Upper lobe of left lung (tissue), 6 donors: ENCODE data around the gene PBXIP1. TPM values are rescaled to one million over a fixed set of nuclear protein-coding genes. Genes with fewer than 3 reads are reported as not detected.
"Not testable (repeated sequence)": the region's sequence is repeated elsewhere in the genome, so short reads cannot be mapped to it uniquely, and the experiment has no call there.

Experiments
- ATAC-seq, 2 donors: fragments of 200-7000 bp; cut with Tn5 transposase; one replicate each; pipeline ENCODE4 v1.9.1; 2022; ENCODE audit warnings: mild to moderate bottlenecking in 2 of 2, moderate library complexity in 2 of 2; ENCODE audit not compliant: low FRiP score in 2 of 2
- DNase-seq, 2 donors: peaks; one replicate each; pipeline ENCODE4 v3.0.0-alpha.2; 2019 to 2020
- H3K27ac ChIP-seq, 4 donors: fragments of 200-600 bp; sonication (generic); one replicate each; pipeline ENCODE4 v1.5.1; 2016 to 2019
- H3K27me3 ChIP-seq, 4 donors: fragments of 200-600 bp; sonication (generic); one replicate each; pipeline ENCODE4 v1.5.1; 2017 to 2019
- H3K36me3 ChIP-seq, 4 donors: fragments of 200-600 bp; sonication (generic); one replicate each; pipeline ENCODE4 v1.5.1; 2016 to 2019
- H3K4me1 ChIP-seq, 4 donors: fragments of 200-600 bp; sonication (generic); one replicate each; pipeline ENCODE4 v1.5.1; 2018 to 2019
- H3K4me3 ChIP-seq, 4 donors: fragments of 200-600 bp; sonication (generic); one replicate each; pipeline ENCODE4 v1.5.1; 2017 to 2019; ENCODE audit warnings: mild to moderate bottlenecking in 2 of 4, moderate library complexity in 1 of 4
- H3K9me3 ChIP-seq, 4 donors: fragments of 200-600 bp; sonication (generic); one replicate each; pipeline ENCODE4 v1.5.1; 2018 to 2019
- EP300 ChIP-seq, 4 donors: sonication (generic); formaldehyde crosslinking; IDR thresholded peaks; one replicate each; pipeline ENCODE4 v1.5.1; 2017; ENCODE audit warnings: antibody characterized with exemption in 4 of 4, control low read depth in 2 of 4
- POLR2A ChIP-seq, 4 donors: fragments of 450-650 bp; IDR thresholded peaks; one replicate each; pipeline ENCODE4 v1.5.1; 2016 to 2017; ENCODE audit warnings: antibody characterized with exemption in 4 of 4, mild to moderate bottlenecking in 2 of 4
- POLR2AphosphoS5 ChIP-seq, 2 donors: sonication (generic); formaldehyde crosslinking; IDR thresholded peaks; one replicate each; pipeline ENCODE4 v1.5.1; 2017; ENCODE audit warnings: antibody characterized with exemption in 2 of 2
- WGBS, 2 donors: methylation state at CpG; one replicate each; pipeline ENCODE4 v1.1.5; 2017 to 2018; 5-methylcytosine and 5-hydroxymethylcytosine counted together
- total RNA-seq, 6 donors: library from RNA; depleted of rRNA in 4 of 6; stranded (reverse); fragments of >200 nt in 4 of 6; gene quantifications; one replicate each; pipeline versions ENCODE4 v1.1.0 to v1.2.1, GENCODE V29; 2016 to 2021
- TF ChIP-seq, protein P1 (sequence below), 6 experiments: fragments of 450-650 bp in 4 of 6; fragments of 200-600 bp in 2 of 6; sonication (generic) in 2 of 6; IDR thresholded peaks; one replicate each; pipeline ENCODE4 v1.5.1; 2016 to 2019; ENCODE audit warnings: antibody characterized with exemption in 6 of 6
- donor health status: DM: no; HTN: no; CAD: no; lungs with moderate emphysema.
- donor health status: DM: no; HTN: yes; CAD: no; lungs with severe emphysema.

Gene PBXIP1
- total RNA-seq, 6 donors from 2014 or later: 72.1 to 108 (median 83.7) TPM

DNA sequence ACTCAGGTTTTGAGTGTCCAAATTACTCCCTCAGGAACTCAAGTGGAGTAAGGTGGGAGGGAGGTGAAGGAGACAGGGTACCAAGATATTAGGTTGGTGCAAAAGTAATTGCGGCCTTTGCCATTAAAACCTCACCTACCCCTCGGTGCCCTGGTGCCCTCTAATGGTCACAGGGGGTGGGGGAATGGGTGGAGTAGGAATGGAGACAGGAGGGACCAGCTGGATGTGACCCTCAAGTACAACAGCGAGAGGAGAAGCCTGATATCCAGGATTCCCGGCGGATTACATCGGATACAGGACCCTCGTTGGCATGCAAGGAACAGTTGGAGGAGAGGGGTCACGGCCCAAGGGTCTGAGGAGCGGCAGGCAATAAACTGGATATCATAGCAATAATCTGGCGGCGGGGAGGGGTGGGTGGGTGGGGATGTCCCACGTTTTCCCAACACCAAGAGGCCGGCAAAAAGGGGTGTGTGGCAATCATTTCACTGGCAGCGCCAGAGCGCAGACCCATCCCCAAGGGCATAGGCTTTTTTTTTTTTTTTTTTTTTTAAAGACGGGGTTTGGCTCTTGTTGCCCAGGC lies 42.4 kb upstream of the PBXIP1 start:
- H3K4me3 ChIP-seq: no peak overlapping the region
- no peaks in the 10 kb centered on the region for H3K27me3 ChIP-seq
- DNase-seq (no peak), ATAC-seq (no peak)
- H3K27ac ChIP-seq: no peak overlapping the region
- TF ChIP-seq EP300 (IDR thresholded peaks at IDR 0.05) (no peak), POLR2A (IDR thresholded peaks at IDR 0.05) (no peak), POLR2AphosphoS5 (IDR thresholded peaks at IDR 0.05) (no peak)
- TF ChIP-seq, protein P1, sequence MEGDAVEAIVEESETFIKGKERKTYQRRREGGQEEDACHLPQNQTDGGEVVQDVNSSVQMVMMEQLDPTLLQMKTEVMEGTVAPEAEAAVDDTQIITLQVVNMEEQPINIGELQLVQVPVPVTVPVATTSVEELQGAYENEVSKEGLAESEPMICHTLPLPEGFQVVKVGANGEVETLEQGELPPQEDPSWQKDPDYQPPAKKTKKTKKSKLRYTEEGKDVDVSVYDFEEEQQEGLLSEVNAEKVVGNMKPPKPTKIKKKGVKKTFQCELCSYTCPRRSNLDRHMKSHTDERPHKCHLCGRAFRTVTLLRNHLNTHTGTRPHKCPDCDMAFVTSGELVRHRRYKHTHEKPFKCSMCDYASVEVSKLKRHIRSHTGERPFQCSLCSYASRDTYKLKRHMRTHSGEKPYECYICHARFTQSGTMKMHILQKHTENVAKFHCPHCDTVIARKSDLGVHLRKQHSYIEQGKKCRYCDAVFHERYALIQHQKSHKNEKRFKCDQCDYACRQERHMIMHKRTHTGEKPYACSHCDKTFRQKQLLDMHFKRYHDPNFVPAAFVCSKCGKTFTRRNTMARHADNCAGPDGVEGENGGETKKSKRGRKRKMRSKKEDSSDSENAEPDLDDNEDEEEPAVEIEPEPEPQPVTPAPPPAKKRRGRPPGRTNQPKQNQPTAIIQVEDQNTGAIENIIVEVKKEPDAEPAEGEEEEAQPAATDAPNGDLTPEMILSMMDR (IDR thresholded peaks at IDR 0.05): no peak
- no peaks in the 10 kb centered on the region for H3K9me3 ChIP-seq
- H3K4me1 ChIP-seq: peaks cover 16 to 25% (median 21%) of the 10 kb centered on the region in 4 donors
- H3K36me3 ChIP-seq: no peaks in the 10 kb centered on the region
- WGBS, 2 donors: 74 to 77% methylated on average over 16 of the region's 16 CpGs

DNA sequence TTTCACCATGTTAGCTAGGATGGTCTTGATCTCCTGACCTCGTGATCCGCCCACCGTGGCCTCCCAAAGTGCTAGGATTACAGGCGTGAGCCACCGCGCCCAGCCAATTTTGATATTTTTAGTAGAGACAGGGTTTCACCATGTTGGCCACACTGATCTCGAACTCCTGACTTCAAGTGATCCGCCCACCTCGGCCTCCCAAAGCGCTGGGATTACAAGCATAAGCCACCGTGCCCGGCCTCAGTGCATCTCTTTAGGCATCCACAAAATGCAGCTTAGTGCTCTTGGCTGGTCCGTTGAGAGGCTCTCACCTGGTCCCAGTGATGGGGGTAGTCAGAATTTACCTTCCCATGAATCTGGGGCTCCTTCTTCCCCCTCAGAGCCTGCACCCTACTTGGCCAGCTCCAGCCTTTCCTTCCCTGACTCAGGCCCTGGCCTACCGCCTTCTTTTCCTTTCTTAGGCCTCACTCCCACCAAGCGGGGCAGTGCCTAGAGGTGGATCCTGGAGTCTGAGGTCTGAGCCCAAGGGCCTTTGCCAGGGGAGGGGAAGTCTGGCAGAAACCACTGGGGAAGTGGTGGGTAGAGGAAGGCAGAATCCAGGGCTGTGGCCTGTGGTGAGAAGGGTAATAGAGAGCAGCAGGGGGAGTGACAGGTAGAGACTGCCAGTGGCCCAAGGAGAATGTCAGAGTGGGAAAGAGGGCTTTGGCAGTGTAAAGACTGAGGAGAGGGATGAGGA lies 41.2 kb upstream of the PBXIP1 start:
- 72 to 78% methylated on average over 11 to 15 of the region's 15 CpGs for WGBS, 2 donors
- Histone ChIP-seq H3K27me3 (no peaks in the 10 kb centered on the region), H3K4me3 (no peak overlapping the region), H3K36me3 (peaks cover 0 to 7% (median 3%) of the 10 kb centered on the region in 4 donors), H3K4me1 (peaks cover 16 to 25% (median 21%) of the 10 kb centered on the region in 4 donors), H3K9me3 (no peaks in the 10 kb centered on the region), H3K27ac (no peak overlapping the region)
- ATAC-seq: no peak
- DNase-seq: no peak
- TF ChIP-seq EP300 (IDR thresholded peaks at IDR 0.05): no peak
- no peak for TF ChIP-seq POLR2A (IDR thresholded peaks at IDR 0.05)
- TF ChIP-seq POLR2AphosphoS5 (IDR thresholded peaks at IDR 0.05): no peak
- TF ChIP-seq, protein P1 (IDR thresholded peaks at IDR 0.05): no peak

DNA sequence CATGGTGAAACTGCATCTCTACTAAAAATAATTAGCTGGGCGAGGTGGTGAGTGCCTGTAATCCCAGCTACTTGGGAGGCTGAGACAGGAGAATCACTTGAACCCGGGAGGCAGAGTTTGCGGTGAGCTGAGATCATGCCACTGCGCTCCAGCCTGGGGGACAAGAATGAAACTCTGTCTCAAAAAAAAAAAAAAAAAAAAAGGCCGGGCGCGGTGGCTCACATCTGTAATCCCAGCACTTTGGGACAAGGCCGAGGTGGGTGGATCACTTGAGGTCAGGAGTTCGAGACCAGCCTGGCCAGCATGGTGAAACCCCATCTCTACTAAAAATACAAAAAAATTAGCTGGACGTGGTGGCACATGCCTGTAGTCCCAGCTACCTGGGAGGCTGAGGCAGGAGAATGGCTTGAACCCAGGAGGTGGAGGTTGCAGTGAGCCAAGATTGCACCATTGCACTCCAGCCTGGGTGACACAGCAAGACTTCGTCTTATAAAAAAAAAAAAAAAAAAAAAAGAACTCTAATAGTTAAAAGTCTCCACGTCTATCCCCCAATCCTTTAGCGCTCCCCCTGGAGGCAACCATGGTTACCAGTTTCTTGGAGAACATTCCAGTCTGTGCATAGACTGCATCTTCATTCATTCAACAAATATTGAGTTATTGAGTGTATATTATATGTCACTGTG lies 39.5 kb upstream of the PBXIP1 start:
- not testable (repeated sequence) for H3K9me3 ChIP-seq, H3K27me3 ChIP-seq, H3K4me3 ChIP-seq, DNase-seq, H3K27ac ChIP-seq
- WGBS, 2 donors: 59 to 69% methylated on average over 13 of the region's 13 CpGs
- ATAC-seq: peak in 1 of 2 donors; percentile 31
- TF ChIP-seq, protein P1 (IDR thresholded peaks at IDR 0.05): peak in 3 of 6 experiments; percentile 17 to 28 (median 25)
- H3K4me1 ChIP-seq: peaks cover 16 to 23% (median 19%) of the 10 kb centered on the region in 4 donors
- peaks cover 0 to 16% (median 5%) of the 10 kb centered on the region in 4 donors for H3K36me3 ChIP-seq

DNA sequence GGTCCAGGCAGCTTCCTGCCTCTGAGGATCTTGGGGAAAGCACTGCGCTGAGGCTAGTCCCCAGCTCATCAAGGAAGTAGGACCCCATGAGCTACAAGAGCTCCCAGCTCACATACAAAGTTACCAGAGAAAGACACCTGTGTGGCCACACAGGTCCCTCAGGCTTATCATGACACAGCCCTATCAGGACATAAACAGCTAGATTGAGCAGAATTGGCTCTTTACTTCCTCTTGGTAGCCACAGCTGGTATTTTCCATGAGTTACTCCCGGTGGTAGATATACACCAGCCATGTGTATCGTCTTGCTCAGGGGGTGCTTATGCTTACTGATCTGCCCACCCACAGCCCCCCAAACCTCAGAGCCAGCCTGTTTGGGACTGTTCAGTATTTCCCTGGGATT lies 38.7 kb upstream of the PBXIP1 start:
- Histone ChIP-seq H3K4me3 (no peak overlapping the region), H3K27ac (no peak overlapping the region), H3K9me3 (no peaks in the 10 kb centered on the region), H3K36me3 (peaks cover 0 to 24% (median 8%) of the 10 kb centered on the region in 4 donors), H3K4me1 (peaks cover 10 to 17% (median 11%) of the 10 kb centered on the region in 4 donors), H3K27me3 (no peaks in the 10 kb centered on the region)
- WGBS, 2 donors: 64 to 71% methylated on average over 3 of the region's 3 CpGs
- no peak for ATAC-seq
- DNase-seq: no peak
- TF ChIP-seq EP300 (IDR thresholded peaks at IDR 0.05): no peak
- TF ChIP-seq, protein P1 (IDR thresholded peaks at IDR 0.05): no peak
- no peak for TF ChIP-seq POLR2A (IDR thresholded peaks at IDR 0.05)
- TF ChIP-seq POLR2AphosphoS5 (IDR thresholded peaks at IDR 0.05): no peak
